GM18508 (cell line): ENCODE data around the gene UBE2QL1.
A peak's percentile ranks its signal among the peaks of the same experiment; 100 is the strongest.

ENCODE experiments used
- ATAC-seq: cut with Tn5 transposase; IDR thresholded peaks from one replicate; pipeline ENCODE4 v1.9.1; 2021; ENCODE audit warnings: moderate number of reproducible peaks; ENCODE audit not compliant: insufficient read depth, unreplicated experiment

The UBE2QL1 gene

GRCh38 chr5:6448622-6449464 lies at the start of gene UBE2QL1:
TSS of gene UBE2QL1 (plus strand) at chr5:6448859. CDS start at chr5:6448894, 35 bp downstream.
- ATAC-seq: no peak

- no peak for ATAC-seq
These were observed 48.4 kb upstream of the UBE2QL1 start for GRCh38 chr5:6399980-6400910.

- ATAC-seq: no peak
These were observed 47.2 kb upstream of the UBE2QL1 start for GRCh38 chr5:6401410-6401809.

- ATAC-seq: no peak
These were observed 45.7 kb upstream of the UBE2QL1 start for GRCh38 chr5:6402939-6403338.

- ATAC-seq: no peak
These were observed 45.2 kb upstream of the UBE2QL1 start for GRCh38 chr5:6403416-6403815.

GRCh38 chr5:6404129-6404528 lies 44.5 kb upstream of the UBE2QL1 start:
- ATAC-seq: peak; percentile 69

GRCh38 chr5:6405591-6405990 lies 43.1 kb upstream of the UBE2QL1 start:
- ATAC-seq: no peak

GRCh38 chr5:6407558-6408259 lies 41.0 kb upstream of the UBE2QL1 start:
- ATAC-seq: no peak

- ATAC-seq: no peak
These were observed 40.4 kb upstream of the UBE2QL1 start for GRCh38 chr5:6408260-6408596.

- no peak for ATAC-seq
These were observed 39.8 kb upstream of the UBE2QL1 start for GRCh38 chr5:6408627-6409446.

- no peak for ATAC-seq
These were observed 38.2 kb upstream of the UBE2QL1 start for GRCh38 chr5:6410421-6410820.

- ATAC-seq: no peak
These were observed 37.5 kb upstream of the UBE2QL1 start for GRCh38 chr5:6411141-6411540.

- no peak for ATAC-seq
These were observed 35.8 kb upstream of the UBE2QL1 start for GRCh38 chr5:6412811-6413210.

- no peak for ATAC-seq
These were observed 31.0 kb upstream of the UBE2QL1 start for GRCh38 chr5:6417657-6418056.

GRCh38 chr5:6418679-6419276 lies 29.9 kb upstream of the UBE2QL1 start:
- ATAC-seq: no peak

GRCh38 chr5:6419340-6419852 lies 29.3 kb upstream of the UBE2QL1 start:
- no peak for ATAC-seq

- ATAC-seq: no peak
These were observed 25.1 kb upstream of the UBE2QL1 start for GRCh38 chr5:6423327-6424109.

- ATAC-seq: no peak
These were observed 24.5 kb upstream of the UBE2QL1 start for GRCh38 chr5:6424110-6424659.
